Esophagus squamous epithelium (tissue), 4 donors: ENCODE results near the gene POLR2E.

Source experiments
- POLR2A ChIP-seq, 4 donors: fragments of 450-650 bp; IDR thresholded peaks; one replicate each; pipeline ENCODE4 v1.6.1; 2017; ENCODE audit warnings: antibody characterized with exemption in 4 of 4, mild to moderate bottlenecking in 4 of 4, moderate library complexity in 3 of 4
- TF ChIP-seq, protein P1 (sequence below), 6 experiments: fragments of 450-650 bp in 4 of 6; fragments of 200-600 bp in 2 of 6; sonication (generic) in 2 of 6; IDR thresholded peaks; one replicate each; pipeline ENCODE4 v1.5.1; 2016 to 2019; ENCODE audit warnings: antibody characterized with exemption in 6 of 6, mild to moderate bottlenecking in 4 of 6, moderate library complexity in 4 of 6

DNA sequence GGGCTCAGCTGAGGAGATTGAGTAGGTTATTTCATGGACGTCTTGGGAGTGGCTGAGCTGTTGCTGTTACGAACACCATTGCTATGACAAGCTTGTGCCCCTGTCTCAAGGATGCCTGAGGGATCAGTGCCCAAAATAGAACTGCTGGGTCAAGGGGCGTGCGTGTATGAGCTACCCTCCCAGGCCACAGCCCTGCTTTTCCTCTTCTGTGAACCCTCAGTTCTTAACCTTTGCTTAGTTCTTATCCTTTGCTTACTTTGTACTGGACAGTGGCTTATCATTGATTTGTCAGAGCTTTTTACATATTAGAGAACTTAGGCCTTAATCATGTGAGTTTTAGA, 19.2 kb downstream of the POLR2E start:
- TF ChIP-seq, protein P1, sequence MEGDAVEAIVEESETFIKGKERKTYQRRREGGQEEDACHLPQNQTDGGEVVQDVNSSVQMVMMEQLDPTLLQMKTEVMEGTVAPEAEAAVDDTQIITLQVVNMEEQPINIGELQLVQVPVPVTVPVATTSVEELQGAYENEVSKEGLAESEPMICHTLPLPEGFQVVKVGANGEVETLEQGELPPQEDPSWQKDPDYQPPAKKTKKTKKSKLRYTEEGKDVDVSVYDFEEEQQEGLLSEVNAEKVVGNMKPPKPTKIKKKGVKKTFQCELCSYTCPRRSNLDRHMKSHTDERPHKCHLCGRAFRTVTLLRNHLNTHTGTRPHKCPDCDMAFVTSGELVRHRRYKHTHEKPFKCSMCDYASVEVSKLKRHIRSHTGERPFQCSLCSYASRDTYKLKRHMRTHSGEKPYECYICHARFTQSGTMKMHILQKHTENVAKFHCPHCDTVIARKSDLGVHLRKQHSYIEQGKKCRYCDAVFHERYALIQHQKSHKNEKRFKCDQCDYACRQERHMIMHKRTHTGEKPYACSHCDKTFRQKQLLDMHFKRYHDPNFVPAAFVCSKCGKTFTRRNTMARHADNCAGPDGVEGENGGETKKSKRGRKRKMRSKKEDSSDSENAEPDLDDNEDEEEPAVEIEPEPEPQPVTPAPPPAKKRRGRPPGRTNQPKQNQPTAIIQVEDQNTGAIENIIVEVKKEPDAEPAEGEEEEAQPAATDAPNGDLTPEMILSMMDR (IDR thresholded peaks at IDR 0.05): no peak
- TF ChIP-seq POLR2A (IDR thresholded peaks at IDR 0.05): no peak
